Lower leg skin (tissue), 4 donors: ENCODE data around the gene ANKH. TPM values are rescaled to one million over a fixed set of nuclear protein-coding genes. Genes with fewer than 3 reads are reported as not detected.

Experiments
- DNase-seq, 2 donors: peaks; one replicate each; pipeline ENCODE4 v3.0.0-alpha.2; 2019; ENCODE audit warnings: low spot score in 2 of 2
- H3K4me3 ChIP-seq: fragments of 200-600 bp; sonication (generic); 2 replicates; pipeline ENCODE4 v1.5.1; 2017; ENCODE audit warnings: mild to moderate bottlenecking, low read depth; ENCODE audit not compliant: poor library complexity, severe bottlenecking
- CTCF ChIP-seq, 3 donors: fragments of 450-650 bp; IDR thresholded peaks; one replicate each; pipeline ENCODE4 v1.5.1; 2016; ENCODE audit warnings: antibody characterized with exemption in 3 of 3, mild to moderate bottlenecking in 3 of 3, moderate library complexity in 2 of 3
- POLR2A ChIP-seq, 2 donors: fragments of 450-650 bp; IDR thresholded peaks; one replicate each; pipeline ENCODE4 v1.6.1; 2016 to 2017; ENCODE audit warnings: antibody characterized with exemption in 2 of 2, mild to moderate bottlenecking in 1 of 2, moderate library complexity in 1 of 2
- WGBS, 2 donors: methylation state at CpG; one replicate each; pipeline ENCODE4 v1.1.5; 2018; 5-methylcytosine and 5-hydroxymethylcytosine counted together
- intact Hi-C: fragments of 100-400 bp; cut with DNase I; formaldehyde crosslinking; loops from one replicate; pipeline ENCODE4 v1.15.0; 2023; ENCODE audit warnings: low total_unique reads
- total RNA-seq, 4 donors: library from RNA; depleted of rRNA; stranded (reverse); fragments of >200 nt; gene quantifications; one replicate each; pipeline ENCODE4 v1.1.0, GENCODE V29; 2016

Gene ANKH
- total RNA-seq, 4 donors from 2014 or later, result 44.0 to 84.8 (median 67.9) TPM

DNA sequence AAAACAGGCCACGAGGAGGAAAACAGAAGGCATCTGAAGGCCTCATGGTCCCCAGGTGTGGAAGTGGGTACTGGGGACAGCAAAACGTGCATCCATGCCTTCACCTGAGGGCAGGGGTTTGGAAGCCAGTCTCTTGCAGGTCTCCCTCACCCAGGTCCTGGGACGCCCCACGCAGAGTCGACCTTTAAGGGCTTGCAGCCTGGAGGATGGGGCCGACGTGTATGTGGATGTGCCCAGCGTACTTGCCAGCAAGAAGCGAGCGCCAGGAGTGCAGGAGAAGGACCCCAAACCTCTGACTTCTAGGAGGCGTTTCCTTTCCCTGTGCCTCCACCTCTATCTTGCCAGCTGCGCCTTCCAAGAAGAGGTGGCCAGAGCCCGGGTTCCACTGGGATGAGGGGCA is 141.1 kb downstream of the ANKH start:
- intact Hi-C loops, result no loop called here
- 89 to 95% methylated on average over 13 of the region's 13 CpGs for WGBS, 2 donors
- no peak overlapping the region for H3K4me3 ChIP-seq
- no peak for DNase-seq
- TF ChIP-seq CTCF (IDR thresholded peaks at IDR 0.05) (no peak), POLR2A (IDR thresholded peaks at IDR 0.05) (no peak)

DNA sequence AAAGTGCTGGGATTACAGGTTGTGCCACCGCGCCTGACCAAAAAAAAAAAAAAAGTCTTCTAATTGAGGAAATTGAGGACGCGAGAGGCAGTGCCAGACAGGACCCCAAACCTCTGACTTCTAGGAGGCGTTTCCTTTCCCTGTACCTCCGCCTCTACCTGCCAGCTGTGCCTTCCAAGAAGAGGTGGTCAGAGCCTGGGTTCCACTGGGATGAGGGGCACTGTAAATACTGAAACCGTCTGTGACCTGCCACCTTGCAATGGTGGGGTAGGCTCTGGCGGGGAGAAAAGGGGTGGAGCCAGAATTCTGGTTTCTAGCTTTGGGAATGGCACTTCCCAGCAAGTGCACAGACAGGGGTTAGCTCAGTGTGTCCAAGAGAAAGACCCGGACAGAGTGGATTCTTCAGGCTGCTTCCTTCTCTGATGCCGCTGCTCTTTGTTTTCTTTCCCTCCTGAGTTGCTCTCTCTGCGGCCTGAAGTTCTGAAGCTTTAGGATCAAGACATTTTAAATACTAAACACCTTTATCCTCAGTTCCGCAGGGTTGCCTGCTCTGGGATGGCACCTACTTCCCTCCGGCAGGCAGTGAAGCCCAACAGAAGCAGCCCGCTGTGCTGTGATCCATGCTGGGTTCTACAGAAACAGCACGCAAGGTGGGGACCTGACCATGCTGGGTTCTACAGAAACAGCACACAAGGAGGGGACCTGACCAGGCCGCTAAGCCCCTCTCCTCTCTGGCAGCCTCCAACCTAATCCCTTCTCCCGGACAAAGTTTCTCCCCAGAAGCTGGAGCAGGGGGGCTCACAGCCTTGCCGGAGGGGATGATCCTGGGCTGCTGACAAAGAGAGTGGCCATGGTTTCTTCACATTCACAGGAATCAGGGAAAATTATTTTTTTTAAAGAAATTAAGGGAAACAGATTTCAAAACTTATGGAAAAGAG is 141.9 kb downstream of the ANKH start:
- WGBS, 2 donors, result 94 to 97% methylated on average over 18 of the region's 18 CpGs
- DNase-seq, result no peak
- H3K4me3 ChIP-seq, result no peak overlapping the region
- TF ChIP-seq CTCF (IDR thresholded peaks at IDR 0.05) (no peak), POLR2A (IDR thresholded peaks at IDR 0.05) (no peak)
- intact Hi-C loops, result loop anchor here (5.0 kb wide), 1 partner anchor 283 kb away; no protein-coding TSS in a partner anchor

DNA sequence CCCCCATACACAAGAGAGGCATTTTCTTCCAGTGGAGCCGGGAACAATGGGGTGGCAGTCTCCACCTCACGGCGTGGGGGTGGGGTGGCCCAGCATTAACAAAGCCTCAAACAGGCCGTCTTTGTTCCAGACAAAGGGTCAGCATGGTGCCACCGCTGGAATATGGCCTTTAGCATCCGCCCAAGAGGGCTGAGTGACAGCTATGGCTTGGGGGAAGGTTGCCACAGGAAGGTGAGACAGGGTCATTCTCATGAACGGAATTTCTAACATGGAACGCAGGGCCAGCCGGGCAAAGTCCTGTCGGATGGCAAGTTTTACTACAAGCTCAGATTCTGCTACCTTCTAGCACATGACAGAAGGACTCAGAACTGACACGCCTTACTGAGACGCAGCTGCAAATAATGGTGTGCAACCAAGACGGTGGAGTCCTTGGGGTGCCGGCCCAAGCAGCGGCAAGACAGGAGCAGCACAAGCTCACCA is 143.1 kb downstream of the ANKH start:
- 89 to 90% methylated on average over 15 of the region's 15 CpGs for WGBS, 2 donors
- no peak overlapping the region for H3K4me3 ChIP-seq
- TF ChIP-seq POLR2A (IDR thresholded peaks at IDR 0.05) (no peak), CTCF (IDR thresholded peaks at IDR 0.05) (peak in 1 of 3 donors; percentile 47)
- no peak for DNase-seq
- intact Hi-C loops, result loop anchor here (5.0 kb wide), 1 partner anchor 284 kb away; no protein-coding TSS in a partner anchor

GRCh38 chr5:14727928-14728458 is 143.6 kb downstream of the ANKH start:
- no peak for TF ChIP-seq CTCF (IDR thresholded peaks at IDR 0.05)
- TF ChIP-seq POLR2A (IDR thresholded peaks at IDR 0.05), result no peak
- intact Hi-C loops, result loop anchor here (5.0 kb wide), 1 partner anchor 284 kb away; no protein-coding TSS in a partner anchor
- no peak overlapping the region for H3K4me3 ChIP-seq
- 79 to 87% methylated on average over 7 of the region's 7 CpGs for WGBS, 2 donors
- no peak for DNase-seq

DNA sequence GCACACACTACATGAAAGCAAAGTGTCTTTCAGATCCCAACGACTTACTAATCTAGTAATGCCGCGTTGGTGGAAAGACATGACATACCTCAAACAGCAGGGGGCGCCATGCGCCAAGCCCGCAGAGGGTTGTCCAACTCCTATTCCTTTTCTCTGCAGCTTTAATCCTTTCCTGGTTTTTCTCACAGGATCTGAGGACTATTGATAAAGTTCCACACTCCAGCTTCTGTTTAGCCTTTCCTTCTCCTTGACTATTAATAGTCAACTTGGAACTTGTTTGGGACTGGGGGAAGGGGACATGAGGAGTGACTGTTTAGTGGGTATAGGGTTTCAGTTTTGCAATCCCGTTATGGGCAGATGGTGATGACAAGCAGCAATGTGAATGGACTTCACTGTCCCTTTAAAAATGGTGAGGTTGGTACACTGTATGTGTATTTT is 144.1 kb downstream of the ANKH start:
- intact Hi-C loops, result loop anchor here (5.0 kb wide), 1 partner anchor 285 kb away; no protein-coding TSS in a partner anchor
- 6 to 7% methylated on average over 7 of the region's 7 CpGs for WGBS, 2 donors
- TF ChIP-seq CTCF (IDR thresholded peaks at IDR 0.05) (peak in 2 of 3 donors; percentile 27 to 55), POLR2A (IDR thresholded peaks at IDR 0.05) (no peak)
- peak; percentile 79 to 95 for DNase-seq
- no peak overlapping the region for H3K4me3 ChIP-seq
